Loucy (cell line): ENCODE data around the gene RPS16.

ENCODE experiments used
- H2AFZ ChIP-seq: fragments of 200-600 bp; sonication (generic); 2 replicates; pipeline ENCODE4 v1.6.0; 2016; ENCODE audit warnings: antibody characterized with exemption, mild to moderate bottlenecking, low read length, moderate library complexity
- H3F3A ChIP-seq: fragments of 200-600 bp; 2 replicates; pipeline ENCODE4 v1.6.0; 2016; ENCODE audit warnings: antibody characterized with exemption, low read depth, mild to moderate bottlenecking
- H3K27me3 ChIP-seq: fragments of 200-600 bp; sonication (generic); 2 replicates; pipeline ENCODE4 v1.6.1; 2014; ENCODE audit warnings: low read length, mild to moderate bottlenecking; ENCODE audit not compliant: insufficient read depth, poor library complexity, severe bottlenecking
- H3K36me3 ChIP-seq: fragments of 200-600 bp; sonication (generic); 2 replicates; pipeline ENCODE4 v1.6.1; 2016; ENCODE audit warnings: low read length; ENCODE audit not compliant: insufficient read depth
- H3K4me1 ChIP-seq: fragments of 200-600 bp; sonication (generic); 2 replicates; pipeline ENCODE4 v1.5.1; 2014; ENCODE audit warnings: low read length, mild to moderate bottlenecking; ENCODE audit not compliant: insufficient read depth, poor library complexity, severe bottlenecking
- H3K4me2 ChIP-seq: fragments of 200-600 bp; sonication (generic); 2 replicates; pipeline ENCODE4 v1.6.0; 2014; ENCODE audit warnings: antibody characterized with exemption, low read length, low read depth, mild to moderate bottlenecking; ENCODE audit not compliant: poor library complexity, severe bottlenecking
- H3K4me3 ChIP-seq: fragments of 200-600 bp; sonication (generic); 2 replicates; pipeline ENCODE4 v1.5.1; 2014; ENCODE audit warnings: low read length, mild to moderate bottlenecking, mixed read lengths; ENCODE audit not compliant: poor library complexity, severe bottlenecking
- H3K79me2 ChIP-seq: fragments of 200-600 bp; sonication (generic); 2 replicates; pipeline ENCODE4 v1.6.1; 2014; ENCODE audit warnings: low read length; ENCODE audit not compliant: insufficient read depth
- H3K9ac ChIP-seq: fragments of 200-600 bp; sonication (generic); 2 replicates; pipeline ENCODE4 v1.6.0; 2014; ENCODE audit warnings: mild to moderate bottlenecking, low read depth, low read length, moderate library complexity; ENCODE audit not compliant: poor library complexity, severe bottlenecking
- H3K9me2 ChIP-seq: fragments of 200-600 bp; sonication (generic); replicated peaks from 2 replicates; pipeline ENCODE4 v1.6.1; 2016; ENCODE audit warnings: low read depth, low read length, mixed read lengths
- H3K9me3 ChIP-seq: fragments of 200-600 bp; sonication (generic); 2 replicates; pipeline ENCODE4 v1.6.1; 2014; ENCODE audit warnings: mild to moderate bottlenecking, antibody characterized with exemption, low read length, low read depth; ENCODE audit not compliant: insufficient read depth
- H4K20me1 ChIP-seq: fragments of 200-600 bp; sonication (generic); 2 replicates; pipeline ENCODE4 v1.6.0; 2014; ENCODE audit warnings: antibody characterized with exemption, low read length, mild to moderate bottlenecking; ENCODE audit not compliant: insufficient read depth, poor library complexity, severe bottlenecking
- EZH2phosphoT487 ChIP-seq: fragments of 200-600 bp; IDR thresholded peaks from 2 replicates; pipeline ENCODE4 v1.6.1; 2018; ENCODE audit warnings: antibody characterized with exemption, mild to moderate bottlenecking, moderate library complexity, borderline replicate concordance
- TF ChIP-seq, protein P1 (sequence below): fragments of 200-600 bp; sonication (generic); conservative IDR thresholded peaks from 2 replicates; pipeline ENCODE4 v1.5.1; 2014; ENCODE audit warnings: mild to moderate bottlenecking, antibody characterized with exemption, low read length

The RPS16 gene

DNA sequence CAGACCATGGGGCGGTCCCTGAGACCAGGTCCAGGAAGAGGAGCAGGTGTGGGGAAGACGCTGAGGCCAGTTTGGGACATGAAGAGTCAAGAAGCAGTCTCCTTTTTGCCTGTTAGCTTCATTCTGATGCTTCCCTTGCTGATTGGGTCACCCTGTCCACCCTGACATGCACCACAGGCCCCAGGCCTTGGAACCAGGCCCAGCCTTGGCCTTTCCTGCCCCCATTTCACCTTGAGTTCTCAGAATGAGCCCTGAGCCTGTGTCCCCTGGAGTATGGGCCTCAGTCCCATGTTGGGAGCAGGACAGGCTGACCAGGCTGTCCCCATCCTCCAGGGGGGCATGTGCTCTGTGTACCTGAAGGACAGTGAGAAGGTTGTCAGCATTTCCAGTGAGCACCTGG is 40.0 kb upstream of the RPS16 start:
- Histone ChIP-seq H3K79me2 (peaks cover 1% of the 10 kb centered on the region), H3K9me3 (no peaks in the 10 kb centered on the region), H4K20me1 (no peaks in the 10 kb centered on the region), H3K9me2 (no peaks in the 10 kb centered on the region), H3K27me3 (no peaks in the 10 kb centered on the region), H3F3A (no peaks in the 10 kb centered on the region), H3K4me2 (no peak overlapping the region), H2AFZ (no peak overlapping the region), H3K4me1 (no peaks in the 10 kb centered on the region), H3K36me3 (peaks cover 57% of the 10 kb centered on the region; the same call in 1 of the 2 replicates), H3K4me3 (no peak overlapping the region), H3K9ac (no peak overlapping the region)
- no peak for TF ChIP-seq EZH2phosphoT487
- TF ChIP-seq, protein P1, sequence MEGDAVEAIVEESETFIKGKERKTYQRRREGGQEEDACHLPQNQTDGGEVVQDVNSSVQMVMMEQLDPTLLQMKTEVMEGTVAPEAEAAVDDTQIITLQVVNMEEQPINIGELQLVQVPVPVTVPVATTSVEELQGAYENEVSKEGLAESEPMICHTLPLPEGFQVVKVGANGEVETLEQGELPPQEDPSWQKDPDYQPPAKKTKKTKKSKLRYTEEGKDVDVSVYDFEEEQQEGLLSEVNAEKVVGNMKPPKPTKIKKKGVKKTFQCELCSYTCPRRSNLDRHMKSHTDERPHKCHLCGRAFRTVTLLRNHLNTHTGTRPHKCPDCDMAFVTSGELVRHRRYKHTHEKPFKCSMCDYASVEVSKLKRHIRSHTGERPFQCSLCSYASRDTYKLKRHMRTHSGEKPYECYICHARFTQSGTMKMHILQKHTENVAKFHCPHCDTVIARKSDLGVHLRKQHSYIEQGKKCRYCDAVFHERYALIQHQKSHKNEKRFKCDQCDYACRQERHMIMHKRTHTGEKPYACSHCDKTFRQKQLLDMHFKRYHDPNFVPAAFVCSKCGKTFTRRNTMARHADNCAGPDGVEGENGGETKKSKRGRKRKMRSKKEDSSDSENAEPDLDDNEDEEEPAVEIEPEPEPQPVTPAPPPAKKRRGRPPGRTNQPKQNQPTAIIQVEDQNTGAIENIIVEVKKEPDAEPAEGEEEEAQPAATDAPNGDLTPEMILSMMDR = no peak

DNA sequence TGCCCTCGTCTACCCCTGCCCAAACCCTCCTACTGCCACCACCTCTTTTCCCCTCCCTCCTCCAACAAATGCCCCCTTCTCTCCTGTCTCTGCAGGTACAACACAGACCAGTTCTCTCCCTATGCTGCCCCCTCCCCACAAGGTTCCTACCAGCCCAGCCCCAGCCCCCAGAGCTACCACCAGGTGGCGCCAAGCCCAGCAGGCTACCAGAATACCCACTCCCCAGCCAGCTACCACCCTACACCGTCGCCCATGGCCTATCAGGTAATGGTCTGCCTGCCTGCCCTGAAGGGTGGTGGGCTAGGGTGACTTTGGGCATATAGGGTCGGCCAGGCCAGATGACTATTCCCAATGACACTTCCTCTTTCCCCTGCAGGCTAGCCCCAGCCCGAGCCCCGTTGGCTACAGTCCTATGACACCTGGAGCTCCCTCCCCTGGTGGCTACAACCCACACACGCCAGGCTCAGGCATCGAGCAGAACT is 38.4 kb upstream of the RPS16 start:
- Histone ChIP-seq H3K27me3 (no peaks in the 10 kb centered on the region), H3K4me2 (no peak overlapping the region), H2AFZ (no peak overlapping the region), H3K4me1 (no peaks in the 10 kb centered on the region), H3K36me3 (peaks cover 72% of the 10 kb centered on the region; the same call in 1 of the 2 replicates), H3K9me2 (no peaks in the 10 kb centered on the region), H3K9ac (no peak overlapping the region), H3K79me2 (no peaks in the 10 kb centered on the region), H3F3A (no peaks in the 10 kb centered on the region), H3K4me3 (no peak overlapping the region), H3K9me3 (no peaks in the 10 kb centered on the region), H4K20me1 (no peaks in the 10 kb centered on the region)
- TF ChIP-seq, protein P1 = peak; percentile 81
- TF ChIP-seq EZH2phosphoT487 = no peak

DNA sequence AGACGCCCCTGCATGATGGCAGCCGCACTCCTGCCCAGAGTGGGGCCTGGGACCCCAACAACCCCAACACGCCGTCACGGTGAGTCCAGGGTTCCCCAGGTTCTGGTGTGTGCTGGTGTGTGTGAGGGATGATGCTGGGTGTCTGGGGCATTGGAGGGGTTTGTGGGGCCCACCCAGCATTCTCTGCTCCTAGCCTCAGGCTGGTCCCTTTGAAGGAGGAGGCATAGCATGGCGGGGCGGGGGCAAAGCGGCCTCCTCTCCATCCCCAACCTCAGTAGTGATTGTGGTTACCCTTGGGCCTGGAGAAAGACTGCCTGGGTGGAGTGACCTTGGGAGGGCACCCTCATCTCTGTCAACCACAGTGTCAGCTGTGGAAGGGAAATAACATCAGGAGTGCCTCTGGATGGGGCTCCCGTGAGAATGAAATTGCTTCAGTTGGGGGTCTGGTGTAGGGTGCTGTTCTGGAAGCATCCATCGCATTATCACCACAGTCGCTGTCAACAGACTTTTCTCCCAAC is 37.8 kb upstream of the RPS16 start:
- Histone ChIP-seq H3K4me1 (no peaks in the 10 kb centered on the region), H3K9ac (no peak overlapping the region), H3F3A (no peaks in the 10 kb centered on the region), H4K20me1 (no peaks in the 10 kb centered on the region), H3K9me3 (no peaks in the 10 kb centered on the region), H3K79me2 (no peaks in the 10 kb centered on the region), H3K9me2 (no peaks in the 10 kb centered on the region), H3K4me2 (no peak overlapping the region), H2AFZ (no peak overlapping the region), H3K36me3 (peaks cover 79% of the 10 kb centered on the region; the same call in 1 of the 2 replicates), H3K27me3 (no peaks in the 10 kb centered on the region), H3K4me3 (no peak overlapping the region)
- no peak for TF ChIP-seq EZH2phosphoT487
- TF ChIP-seq, protein P1 = no peak
